NCI-H128 (cell line): Measurements from ENCODE around the gene CPVL.
"Not testable (repeated sequence)": the region's sequence is repeated elsewhere in the genome, so short reads cannot be mapped to it uniquely, and the experiment has no call there.

ENCODE experiments used
- DNase-seq: peaks from one replicate; lab custom pipeline; 2025; ENCODE audit not compliant: unreplicated experiment; lab: John Stamatoyannopoulos, UW

CPVL gene

DNA sequence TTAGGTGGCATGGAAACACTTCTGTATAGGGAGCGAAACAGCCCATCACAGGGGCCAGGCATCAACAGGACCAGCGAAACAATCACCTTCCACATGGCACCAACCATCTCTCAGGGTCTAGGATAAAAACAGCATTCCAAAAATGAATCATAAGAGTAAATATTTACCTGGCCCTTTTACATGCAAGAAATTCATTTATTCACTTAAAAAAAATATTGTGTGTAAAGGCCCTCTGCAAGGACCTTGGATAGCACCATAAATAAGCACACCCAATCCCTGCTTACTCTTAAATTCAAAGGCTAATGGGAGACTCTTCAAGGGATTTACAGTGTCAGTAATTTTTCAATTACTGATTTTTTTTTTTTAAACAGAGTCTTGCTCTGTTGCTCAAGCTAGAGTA lies 25.4 kb downstream of the CPVL start:
- DNase-seq = no peak

DNA sequence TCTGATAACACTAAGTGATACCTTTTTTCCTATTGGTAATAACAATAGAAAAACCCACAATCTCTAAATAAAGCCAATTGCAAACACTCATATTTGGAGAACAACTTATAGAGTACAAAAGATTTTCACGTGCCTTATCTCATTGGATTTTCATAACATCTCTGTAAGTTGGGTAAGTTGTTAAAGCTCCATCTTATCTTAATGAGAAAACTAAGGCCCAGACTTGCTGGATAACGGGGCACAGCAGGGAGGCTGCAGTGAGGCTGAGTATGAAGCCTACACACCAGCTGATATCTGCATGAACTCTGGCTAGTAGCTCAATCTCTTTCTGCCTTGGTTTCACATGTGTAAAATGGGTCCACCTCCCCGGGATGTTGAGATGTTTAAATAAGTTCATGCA lies 26.8 kb downstream of the CPVL start:
- no peak for DNase-seq

DNA sequence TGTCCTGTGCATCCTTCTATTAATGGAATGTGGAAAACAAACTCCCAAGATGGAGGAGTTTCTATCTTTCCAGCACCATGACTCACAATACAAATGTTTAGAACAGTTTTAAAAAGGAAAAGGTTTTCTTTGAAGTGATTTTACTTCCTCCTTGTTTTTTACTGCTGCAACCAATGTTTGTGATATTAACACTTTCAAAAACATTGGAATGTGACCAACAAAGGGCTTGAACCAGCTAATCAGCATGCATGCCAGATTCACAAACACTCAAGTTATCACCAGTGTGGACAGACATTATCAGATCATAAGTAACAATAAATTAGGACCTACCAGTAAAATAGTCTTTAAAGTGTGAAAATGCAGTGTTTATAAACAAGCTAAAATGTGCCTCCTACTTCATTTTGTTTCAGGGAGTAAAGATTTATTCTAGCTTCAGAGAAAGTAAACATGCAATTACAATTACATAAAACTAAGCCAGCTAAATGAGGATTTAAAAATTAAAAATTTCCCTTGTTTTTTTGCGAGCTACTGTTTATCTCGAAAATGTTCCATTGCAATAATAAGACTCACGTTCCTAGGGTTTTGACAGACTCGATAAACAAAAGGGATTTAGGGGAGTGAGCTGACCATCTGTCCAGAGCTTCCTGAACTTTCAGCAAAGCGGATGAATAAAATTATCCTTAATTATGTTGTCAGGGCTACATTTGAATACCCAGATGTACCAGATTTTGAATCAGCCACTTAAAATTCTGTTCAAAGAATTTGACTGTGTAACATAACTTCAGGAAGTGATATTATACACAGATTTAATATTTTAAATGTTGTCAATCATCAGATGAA lies 29.8 kb downstream of the CPVL start:
- DNase-seq = no peak

DNA sequence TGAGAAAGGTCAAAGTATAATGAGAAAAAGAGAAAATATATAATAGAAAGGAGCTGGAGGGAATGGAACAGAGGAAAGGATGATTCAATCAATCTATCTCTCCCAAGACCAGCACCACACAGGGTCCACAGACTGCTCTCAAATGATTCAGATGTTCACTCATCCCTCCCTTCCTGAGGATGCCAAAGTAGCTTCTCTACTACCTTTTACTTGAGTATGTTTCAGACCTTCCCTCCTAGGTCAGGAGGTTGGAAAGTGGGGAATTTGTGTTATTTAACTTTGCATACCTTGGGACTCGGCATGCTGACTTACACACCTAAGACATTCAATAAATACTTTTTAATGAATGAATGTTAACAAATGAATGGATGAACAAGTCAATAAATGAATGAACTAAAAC lies 30.6 kb downstream of the CPVL start:
- DNase-seq = no peak

DNA sequence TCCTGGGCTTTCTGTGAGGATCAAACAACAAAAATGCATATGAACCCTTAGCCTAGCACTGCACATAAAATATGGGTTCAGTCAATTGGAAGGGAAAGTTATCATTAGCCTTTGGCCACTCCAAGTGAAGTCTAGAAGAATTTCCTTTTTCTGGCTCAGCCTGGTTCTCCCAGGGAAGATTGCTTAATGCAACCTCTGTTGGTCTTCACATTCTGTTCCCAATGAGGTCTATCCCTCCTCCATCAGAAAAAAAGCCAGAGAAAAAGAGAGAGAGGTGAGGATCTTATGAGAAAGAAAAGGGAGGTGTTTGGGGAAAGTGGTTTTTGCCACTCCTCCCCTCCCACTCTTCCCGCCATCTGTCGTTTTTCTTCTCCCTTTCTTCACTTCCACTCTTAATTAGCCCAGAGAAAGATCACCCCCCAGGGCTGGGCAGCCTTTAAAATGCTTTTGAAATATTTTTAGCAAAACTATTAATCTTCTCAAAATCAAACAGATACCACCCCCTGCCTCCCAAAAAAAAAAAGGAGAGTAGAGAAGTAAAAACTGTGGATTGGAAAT lies 31.1 kb downstream of the CPVL start:
- DNase-seq = no peak

DNA sequence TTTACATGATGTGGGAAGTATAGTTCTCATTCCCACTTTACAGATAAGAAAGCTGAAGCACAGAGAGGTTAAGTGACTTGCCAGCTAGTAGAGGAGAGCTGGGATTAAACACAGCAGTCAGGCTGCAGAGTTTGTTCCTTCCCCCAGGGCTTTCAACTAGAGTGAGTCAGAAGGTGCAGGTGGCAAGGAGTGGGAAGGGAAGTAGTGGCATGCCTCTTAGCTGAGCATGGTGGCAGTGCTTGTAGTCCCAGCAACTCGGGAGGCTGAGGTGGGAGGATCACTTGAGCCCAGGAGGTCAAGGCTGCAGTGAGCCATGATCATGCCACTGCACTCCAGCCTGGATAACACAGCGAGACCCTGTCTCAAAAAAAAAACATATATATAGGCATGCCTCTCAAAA lies 32.1 kb downstream of the CPVL start:
- DNase-seq = not testable (repeated sequence)

DNA sequence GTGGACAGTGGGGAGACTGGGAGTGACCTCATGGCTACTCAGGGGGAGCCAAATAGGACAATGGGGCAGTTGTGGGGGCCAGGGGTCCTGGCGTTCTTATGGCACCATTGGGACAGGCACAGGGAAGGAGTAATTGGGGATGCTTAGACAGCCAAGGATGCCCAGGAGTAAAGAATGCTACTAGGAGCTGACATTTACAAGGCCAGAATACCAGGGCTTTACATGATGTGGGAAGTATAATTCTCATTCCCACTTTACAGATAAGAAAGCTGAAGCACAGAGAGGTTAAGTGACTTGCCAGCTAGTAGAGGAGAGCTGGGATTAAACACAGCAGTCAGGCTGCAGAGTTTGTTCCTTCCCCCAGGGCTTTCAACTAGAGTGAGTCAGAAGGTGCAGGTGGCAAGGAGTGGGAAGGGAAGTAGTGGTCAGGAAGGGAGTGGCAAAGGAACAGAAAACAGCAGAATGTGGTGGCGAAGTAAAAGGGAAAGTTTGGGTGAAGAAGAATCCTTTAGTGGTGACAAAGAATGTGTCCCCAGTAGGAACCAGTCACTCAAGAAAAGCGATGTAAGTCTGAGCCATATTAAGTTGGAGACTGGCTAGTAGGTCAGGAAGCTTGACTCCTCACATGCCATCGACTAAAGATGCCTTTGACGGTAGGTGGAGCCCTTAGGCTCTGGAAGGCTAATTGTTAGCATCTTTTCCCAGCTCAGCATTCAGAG lies 32.8 kb downstream of the CPVL start:
- no peak for DNase-seq

DNA sequence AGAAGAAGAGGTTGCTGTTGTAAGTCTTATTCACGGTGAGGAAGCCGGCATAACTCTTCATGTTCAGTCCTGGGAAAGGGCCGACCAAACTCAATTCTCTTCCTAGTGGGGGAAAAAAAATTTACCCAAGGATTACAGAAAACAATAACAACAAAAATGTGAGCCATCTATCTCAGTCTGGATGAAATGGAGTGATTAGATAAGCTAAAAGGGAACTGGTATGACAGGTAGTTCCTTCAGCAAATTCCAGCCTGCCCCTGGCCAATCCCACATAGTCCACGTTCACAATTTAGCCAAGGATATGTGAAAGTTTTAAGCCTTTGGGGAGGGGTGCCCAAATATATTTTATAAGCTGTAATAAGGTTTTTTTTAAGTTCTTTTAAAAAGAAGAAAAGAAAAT lies 33.6 kb downstream of the CPVL start:
- DNase-seq = no peak

DNA sequence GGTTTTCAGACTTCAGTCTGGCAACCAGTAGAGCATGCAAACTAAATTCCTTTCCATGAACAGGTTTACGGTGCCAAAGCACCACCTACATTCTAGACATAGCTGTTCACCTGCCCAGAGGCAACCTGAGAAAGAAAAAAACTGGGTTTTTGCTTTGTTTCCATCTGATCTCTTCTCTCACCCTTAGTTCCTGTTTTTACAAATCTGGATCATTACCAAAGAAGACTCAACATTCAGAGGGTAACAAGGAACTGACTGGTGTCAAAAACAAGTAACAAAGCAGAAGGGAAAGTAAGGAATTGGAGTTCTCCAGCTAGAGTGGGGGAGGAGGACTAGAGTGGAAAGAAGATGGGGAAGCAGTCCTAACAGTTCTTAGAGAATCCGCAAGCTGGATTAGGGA lies 36.4 kb downstream of the CPVL start:
- no peak for DNase-seq

DNA sequence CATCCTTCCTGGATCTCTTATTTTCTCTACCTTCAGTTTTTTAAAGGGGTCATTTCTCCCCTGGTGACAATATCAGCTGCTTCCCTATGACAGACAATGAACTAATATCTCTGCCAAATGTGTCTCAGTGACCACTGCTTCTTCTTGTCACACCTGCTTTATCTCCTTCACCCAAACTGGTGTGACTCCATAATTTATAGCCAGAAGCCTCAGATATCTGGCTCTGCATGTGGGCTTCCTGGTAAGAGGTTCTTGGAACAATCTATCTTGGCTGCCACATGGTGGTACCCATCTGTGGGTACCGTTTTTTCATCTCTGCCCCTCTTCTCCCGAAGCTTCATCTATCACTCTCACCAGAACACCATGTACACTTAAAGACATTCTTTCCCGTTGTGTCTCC lies 37.0 kb downstream of the CPVL start:
- no peak for DNase-seq

DNA sequence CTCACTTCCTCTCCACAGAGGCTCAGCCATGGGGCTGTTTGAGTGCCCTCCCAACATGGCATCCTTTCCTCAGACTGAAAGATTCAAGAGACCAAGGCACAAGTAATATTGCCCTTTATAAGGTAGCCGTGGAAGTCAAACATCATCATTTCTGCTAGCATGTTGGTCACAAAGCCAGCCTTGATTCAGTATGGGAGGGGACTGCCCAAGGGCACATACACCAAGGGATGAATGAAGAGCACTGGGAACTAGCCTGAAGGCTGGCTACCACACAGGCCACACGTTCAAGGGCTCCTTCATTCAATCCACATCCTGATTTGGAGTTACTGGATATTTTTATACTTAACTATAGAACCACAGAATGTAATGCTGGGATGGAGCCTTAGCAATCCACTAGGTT lies 39.3 kb downstream of the CPVL start:
- no peak for DNase-seq

DNA sequence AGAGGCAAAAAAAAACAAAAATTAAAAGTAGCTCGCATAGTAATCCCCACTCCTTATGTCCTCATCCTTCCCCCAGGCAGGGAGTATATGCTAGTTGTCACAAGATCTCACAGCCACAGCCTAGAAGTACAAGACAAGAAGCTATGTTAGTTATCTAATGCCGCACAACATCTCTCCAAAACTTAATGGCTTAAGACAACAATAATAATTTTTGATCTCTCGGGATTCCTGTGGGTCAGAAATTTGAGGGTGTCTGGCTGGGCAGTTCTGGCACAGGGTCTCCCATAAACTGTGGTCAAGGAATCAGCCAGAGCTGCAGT lies 39.7 kb downstream of the CPVL start:
- DNase-seq = no peak

DNA sequence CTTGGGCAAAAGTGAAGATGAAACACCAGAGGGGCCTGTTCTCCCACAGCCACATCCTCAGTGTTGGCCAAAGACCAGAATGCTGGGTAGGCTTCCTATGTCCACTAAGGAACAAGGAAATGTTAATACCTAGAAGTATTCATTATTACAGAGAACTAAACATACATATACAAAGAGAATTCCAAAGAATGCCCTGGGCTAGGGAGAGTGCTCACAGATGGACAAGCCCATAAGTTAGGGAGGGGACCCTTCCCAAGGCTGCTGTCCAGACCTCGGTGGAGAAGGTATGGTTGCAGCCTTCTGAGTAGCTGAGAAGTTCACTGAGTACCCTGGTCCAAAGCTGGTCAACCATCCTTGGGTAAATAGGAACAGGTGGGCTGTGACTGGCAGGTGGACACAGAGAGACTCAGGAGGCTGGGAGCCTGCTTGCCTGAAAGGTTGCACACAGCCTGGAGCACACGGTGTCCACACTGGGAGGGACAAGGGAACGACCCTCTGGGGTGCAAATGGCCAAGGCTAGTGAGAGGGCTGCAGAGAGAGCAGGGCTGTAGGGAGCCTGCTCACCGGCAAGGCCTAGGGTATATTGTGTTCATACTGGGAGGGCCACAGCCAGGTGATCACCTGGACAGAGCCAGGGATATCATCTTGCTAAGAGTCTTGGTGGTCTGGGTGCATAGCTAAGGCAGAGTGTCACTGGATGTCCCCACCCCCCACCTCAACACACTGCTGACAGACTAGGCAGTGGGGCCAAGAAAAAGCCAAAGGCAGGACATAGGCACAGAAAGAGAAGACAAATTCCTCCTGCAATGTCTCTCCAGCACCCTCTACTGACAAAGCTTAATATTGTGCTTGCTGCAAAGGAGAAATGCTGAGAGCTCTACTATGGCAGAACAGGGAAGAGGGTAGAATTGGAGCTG lies 40.3 kb downstream of the CPVL start:
- peak; percentile 48 for DNase-seq

DNA sequence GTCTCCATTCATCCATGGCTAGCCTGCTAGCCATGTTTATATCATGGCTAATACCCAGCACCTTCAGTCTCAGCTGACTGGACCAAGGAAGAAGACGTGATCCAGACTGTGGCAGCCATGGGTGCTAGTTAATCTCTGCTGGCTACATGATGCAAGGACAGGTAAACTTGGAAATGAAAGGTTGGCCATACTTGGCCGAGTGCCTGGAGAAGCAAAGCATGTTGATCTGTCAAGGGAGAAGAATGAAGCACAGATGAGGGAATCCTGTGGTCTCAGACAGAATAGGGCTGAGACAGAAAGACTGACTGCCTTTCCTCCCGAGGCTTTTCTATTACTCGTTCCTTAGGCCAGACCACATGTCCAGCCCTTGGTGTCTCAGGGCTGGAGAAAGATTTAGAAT lies 41.1 kb downstream of the CPVL start:
- DNase-seq = no peak

DNA sequence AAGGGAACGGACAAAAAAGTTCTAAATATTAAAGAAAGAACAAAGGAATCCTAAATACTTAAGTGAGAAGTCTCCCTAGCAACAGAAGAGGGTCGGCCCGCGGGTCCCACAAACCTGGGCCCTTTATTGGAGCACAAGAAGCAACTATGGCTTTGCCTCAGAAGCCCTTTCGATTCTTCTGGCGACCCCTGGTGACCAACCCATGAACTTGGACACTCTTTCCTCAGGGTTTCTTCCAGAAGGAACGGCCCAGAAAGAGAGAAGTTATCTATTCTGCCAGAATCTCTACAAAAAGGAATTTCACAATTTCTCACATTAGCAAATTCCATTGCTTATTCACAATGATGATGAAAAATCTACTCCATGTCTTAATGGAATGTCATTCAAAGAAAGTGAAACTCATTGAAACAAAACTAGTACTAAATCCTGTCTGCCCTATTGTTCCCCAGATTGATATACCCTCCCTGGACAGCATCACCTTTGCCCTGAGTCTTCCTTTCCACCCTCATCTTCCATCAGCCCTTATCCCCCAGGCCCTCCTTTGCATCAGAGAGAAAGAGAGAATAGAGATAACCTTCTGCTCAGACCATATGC lies 43.7 kb downstream of the CPVL start:
- DNase-seq = no peak

DNA sequence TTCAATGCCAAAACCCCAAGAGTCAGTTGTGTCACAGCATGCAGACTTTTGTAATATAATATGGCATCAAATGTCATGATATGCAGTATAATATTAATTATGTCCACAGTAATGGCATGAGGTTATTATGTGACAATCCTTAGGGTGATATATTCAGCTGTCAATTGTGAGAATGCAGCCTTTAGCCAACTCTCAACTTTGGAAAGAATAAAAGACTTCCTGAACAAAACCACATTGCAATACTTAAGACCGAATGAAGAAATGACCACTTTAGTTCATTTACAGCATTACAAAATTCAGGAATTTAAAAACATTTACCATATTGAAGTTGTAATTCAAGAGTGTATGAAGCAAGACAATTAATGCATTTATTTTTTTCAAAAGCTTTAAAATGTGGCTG lies 45.4 kb downstream of the CPVL start:
- no peak for DNase-seq

DNA sequence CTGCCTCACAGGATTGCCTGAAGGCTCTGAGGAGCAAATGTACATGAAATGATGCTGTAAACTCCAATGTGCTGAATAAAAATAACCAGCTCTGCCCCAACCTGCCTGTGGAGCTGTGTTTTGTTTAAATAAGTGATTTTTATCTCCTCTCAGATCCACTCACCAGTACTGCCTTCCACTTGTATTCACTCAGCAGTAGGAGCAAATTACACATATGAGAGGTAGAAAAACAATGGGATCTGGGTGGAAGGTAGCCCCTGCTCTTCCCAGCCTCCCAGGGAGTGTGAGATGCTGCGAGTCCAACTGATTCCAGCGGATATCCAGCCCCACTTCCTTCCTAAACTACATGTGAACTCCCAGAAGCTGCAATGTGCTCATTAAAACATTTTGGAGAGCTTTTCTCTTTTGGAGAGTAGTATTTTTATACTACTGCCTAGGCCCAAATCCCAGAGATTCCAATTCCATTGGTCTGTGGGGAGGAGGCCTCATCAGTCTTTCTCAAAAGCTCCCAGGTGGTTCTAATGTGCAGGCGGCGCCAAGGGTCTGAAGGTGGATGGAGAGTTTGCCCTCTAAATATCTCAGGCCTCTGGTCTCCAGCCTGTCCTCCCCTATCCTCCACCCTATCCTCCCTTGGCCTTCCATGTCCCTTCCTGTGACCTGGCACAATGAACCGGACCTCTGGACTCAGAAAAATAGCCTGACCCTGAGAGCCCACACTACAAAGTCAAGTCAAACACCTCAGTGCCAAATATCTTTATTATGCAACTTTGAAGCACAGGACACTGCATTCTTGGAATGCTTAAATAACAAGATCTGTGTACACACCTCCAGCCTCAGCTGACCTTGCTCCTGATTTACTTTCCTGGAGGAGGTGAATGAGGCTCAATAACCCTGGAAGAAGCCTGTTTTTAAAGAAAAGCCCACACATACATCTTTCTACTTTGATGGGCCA lies 46.2 kb downstream of the CPVL start:
- no peak for DNase-seq

DNA sequence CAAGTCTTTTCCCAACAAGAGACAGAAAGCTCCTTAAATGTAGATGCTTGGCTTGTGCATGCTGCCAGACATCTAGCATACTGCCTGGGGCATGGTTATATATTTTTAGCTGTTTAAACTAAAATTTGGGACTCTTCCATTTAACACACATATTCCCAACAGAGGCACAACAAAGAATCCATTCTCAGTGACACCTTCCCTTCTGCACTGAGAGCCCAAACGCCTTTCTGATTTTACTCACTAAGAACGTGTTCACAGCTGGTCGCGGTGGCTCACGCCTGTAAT lies 49.9 kb downstream of the CPVL start:
- DNase-seq = no peak

DNA sequence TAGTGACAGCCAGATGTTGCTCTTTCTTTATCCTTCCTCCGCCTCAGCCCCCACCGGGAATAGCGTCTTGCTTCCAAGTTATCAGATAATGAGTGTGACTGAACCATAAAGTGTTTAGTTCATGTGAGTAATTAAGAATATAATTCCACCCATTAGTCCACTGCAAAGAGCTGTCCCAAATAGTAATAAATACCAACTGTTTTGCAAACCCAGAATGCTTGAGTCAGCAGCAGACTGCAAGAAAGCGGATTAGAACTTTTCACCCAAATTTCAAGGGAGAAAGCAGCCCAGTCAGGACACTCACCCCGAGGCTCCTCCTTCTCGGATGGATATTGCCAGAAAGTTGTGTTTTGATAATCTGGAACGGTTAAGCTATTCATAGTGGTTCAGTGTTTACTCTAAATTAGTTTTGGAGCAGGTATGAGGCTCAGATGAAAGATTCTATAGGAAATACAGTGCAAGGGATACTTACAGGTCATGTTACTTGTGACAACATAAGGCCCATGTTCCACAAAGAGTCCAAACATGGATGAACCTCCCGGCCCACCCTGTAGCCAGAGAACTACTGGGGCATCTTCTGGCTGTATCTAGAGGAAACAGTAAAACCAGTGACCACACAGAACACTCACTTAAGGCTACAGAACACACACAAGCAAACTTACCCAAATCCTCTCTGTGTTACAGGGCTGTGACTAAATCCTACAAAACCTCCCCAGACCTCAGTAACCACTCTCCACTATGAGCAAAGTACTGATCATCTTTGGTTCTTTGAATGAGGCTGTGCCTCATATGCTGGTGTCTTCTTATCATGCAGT lies 50.5 kb downstream of the CPVL start:
- no peak for DNase-seq
